Aorta (tissue), 5 donors: ENCODE measurements around the gene DGUOK. TPM values are rescaled to one million over a fixed set of nuclear protein-coding genes. Genes with fewer than 3 reads are reported as not detected.

ENCODE experiments used
- ATAC-seq: fragments of 200-7000 bp; cut with Tn5 transposase; one replicate; pipeline ENCODE4 v1.9.1; 2022; ENCODE audit warnings: moderate library complexity; ENCODE audit not compliant: low FRiP score
- DNase-seq, 2 donors: peaks; one replicate each; pipeline ENCODE4 v3.0.0-alpha.2; 2020
- H3K27ac ChIP-seq, 2 donors: one replicate each; pipeline ENCODE4 v1.5.1; 2013; ENCODE audit warnings: low read length in 2 of 2, mild to moderate bottlenecking in 2 of 2, moderate library complexity in 2 of 2, control low read depth in 1 of 2, inconsistent platforms in 1 of 2, low read depth in 1 of 2
- H3K27me3 ChIP-seq, 2 donors: one replicate each; pipeline ENCODE4 v1.6.1; 2013; ENCODE audit warnings: control low read depth in 1 of 2, low read length in 1 of 2, mild to moderate bottlenecking in 1 of 2, moderate library complexity in 1 of 2; ENCODE audit not compliant: insufficient read depth in 2 of 2, control insufficient read depth in 1 of 2
- H3K36me3 ChIP-seq, 2 donors: one replicate each; pipeline ENCODE4 v1.6.1; 2013; ENCODE audit warnings: control low read depth in 1 of 2, low read length in 1 of 2, mild to moderate bottlenecking in 1 of 2; ENCODE audit not compliant: insufficient read depth in 2 of 2, control insufficient read depth in 1 of 2
- H3K4me1 ChIP-seq, 2 donors: one replicate each; pipeline ENCODE4 v1.6.1; 2013; ENCODE audit warnings: low read length in 2 of 2, control low read depth in 1 of 2, mild to moderate bottlenecking in 1 of 2, moderate library complexity in 1 of 2; ENCODE audit not compliant: insufficient read depth in 2 of 2, control insufficient read depth in 1 of 2
- H3K4me3 ChIP-seq, 2 donors: one replicate each; pipeline ENCODE4 v1.5.1; 2013; ENCODE audit warnings: low read length in 2 of 2, control low read depth in 1 of 2, mild to moderate bottlenecking in 1 of 2
- H3K9me3 ChIP-seq: one replicate; pipeline ENCODE4 v1.6.1; 2013; ENCODE audit warnings: mild to moderate bottlenecking, low read length; ENCODE audit not compliant: control insufficient read depth
- WGBS, 2 donors: extraction: QIAGEN DNeasy Blood & Tissue Kit; methylation state at CpG; one replicate each; pipeline ENCODE4 v1.1.7; 2013; 5-methylcytosine and 5-hydroxymethylcytosine counted together
- intact Hi-C, 2 donors: fragments of 100-400 bp; cut with DNase I; formaldehyde crosslinking; loops; one replicate each; pipeline versions ENCODE4 v1.14.2 to v1.15.0; 2022
- polyA plus RNA-seq, 2 donors: library from polyadenylated mRNA; stranded (reverse); fragments of 200-250 nt; gene quantifications; one replicate each; pipeline ENCODE4 v1.2.3, GENCODE V29; 2013
- total RNA-seq, 2 donors: library from RNA; stranded (reverse); fragmentation: NEBNext Ultra II Directional; extraction: Animal tissue kit (Norgen Biotek cat#: 25700); gene quantifications; one replicate each; pipeline ENCODE4 v1.2.1, GENCODE V29; 2021
- donor health status: healthy with polysubstance abuse.
- donor health status: Bipolar disorder and iron deficiency.
- donor health status: DM: no; HTN: no; CAD: no.
- donor health status: DM: no; HTN: no; CAD: no.
- donor health status: DM: yes; HTN: yes; CAD: no.

Gene DGUOK
- total and polyA plus RNA-seq, 4 donors: 47.5 to 86.7 (median 67.7) TPM

- no peaks in the 10 kb centered on the region for H3K9me3 ChIP-seq
- H3K4me3 ChIP-seq: no peak overlapping the region
- intact Hi-C loops: no loop called here
- DNase-seq (no peak), ATAC-seq (no peak)
- no peaks in the 10 kb centered on the region for H3K4me1 ChIP-seq
- H3K36me3 ChIP-seq: no peaks in the 10 kb centered on the region
- H3K27ac ChIP-seq: peak overlapping the region in 1 of 2 donors; percentile 64
- H3K27me3 ChIP-seq: no peaks in the 10 kb centered on the region
- 67 to 79% methylated on average over 9 of the region's 9 CpGs for WGBS, 2 donors
Observed at GRCh38 chr2:73890301-73891092, 36.2 kb upstream of the DGUOK start.

GRCh38 chr2:73891276-73891901 is 35.3 kb upstream of the DGUOK start:
- no peak for ATAC-seq
- peak in 1 of 2 donors; percentile 52 for DNase-seq
- intact Hi-C loops: no loop called here
- Histone ChIP-seq H3K4me3 (no peak overlapping the region), H3K36me3 (no peaks in the 10 kb centered on the region), H3K27ac (peak overlapping the region; percentile 46 to 100), H3K9me3 (no peaks in the 10 kb centered on the region), H3K4me1 (no peaks in the 10 kb centered on the region), H3K27me3 (no peaks in the 10 kb centered on the region)
- WGBS, 2 donors: 94% methylated on average over 5 of the region's 5 CpGs

GRCh38 chr2:73892631-73893329 is 33.9 kb upstream of the DGUOK start, which contains the start of gene ACTG2:
Gene ACTG2 (plus strand): TSS chr2:73893008. CDS start chr2:73901312, 8,304 bp downstream.
- H3K4me1 ChIP-seq: no peaks in the 10 kb centered on the region
- intact Hi-C loops: loop anchor here in 1 of 2 donors (2.0 kb wide), 1 partner anchor 22 kb away; no protein-coding TSS in a partner anchor
- peak within 1 kb of the TSS; percentile 55 to 65 for H3K4me3 ChIP-seq
- H3K27ac ChIP-seq: peak within 1 kb of the TSS; percentile 96 to 100
- DNase-seq: peak; percentile 74 to 88
- WGBS, 2 donors: 4 to 10% methylated on average over 15 of the region's 15 CpGs
- no peaks in the 10 kb centered on the region for H3K36me3 ChIP-seq
- H3K9me3 ChIP-seq: no peaks in the 10 kb centered on the region
- no peaks in the 10 kb centered on the region for H3K27me3 ChIP-seq
- ATAC-seq: peak; percentile 78

GRCh38 chr2:73893764-73894474 is 32.8 kb upstream of the DGUOK start:
- intact Hi-C loops: loop anchor here in 1 of 2 donors (2.0 kb wide), 1 partner anchor 23 kb away; no protein-coding TSS in a partner anchor

GRCh38 chr2:73894475-73894850 is 32.2 kb upstream of the DGUOK start:
- peak overlapping the region; percentile 33 to 55 for H3K4me3 ChIP-seq
- H3K27ac ChIP-seq: peak overlapping the region; percentile 96 to 100
- H3K27me3 ChIP-seq: no peaks in the 10 kb centered on the region
- ATAC-seq (no peak), DNase-seq (no peak)
- intact Hi-C loops: no loop called here
- H3K36me3 ChIP-seq: no peaks in the 10 kb centered on the region
- no peaks in the 10 kb centered on the region for H3K9me3 ChIP-seq
- no peaks in the 10 kb centered on the region for H3K4me1 ChIP-seq
- 60 to 67% methylated on average over 2 of the region's 2 CpGs for WGBS, 2 donors

More at GRCh38 chr2:73893764-73894474, 32.8 kb upstream of the DGUOK start:
- Histone ChIP-seq H3K4me1 (no peaks in the 10 kb centered on the region), H3K27me3 (no peaks in the 10 kb centered on the region), H3K36me3 (no peaks in the 10 kb centered on the region), H3K4me3 (peak overlapping the region; percentile 55 to 65), H3K27ac (peak overlapping the region; percentile 96 to 100), H3K9me3 (no peaks in the 10 kb centered on the region)
- DNase-seq: peak in 1 of 2 donors; percentile 38
- WGBS, 2 donors: 28 to 51% methylated on average over 9 of the region's 9 CpGs
- no peak for ATAC-seq

GRCh38 chr2:73894877-73895276 is 31.8 kb upstream of the DGUOK start:
- WGBS, 2 donors: 18 to 20% methylated on average over 6 of the region's 6 CpGs
- ATAC-seq (no peak), DNase-seq (peak in 1 of 2 donors; percentile 76)
- peak overlapping the region; percentile 96 to 100 for H3K27ac ChIP-seq
- no peaks in the 10 kb centered on the region for H3K36me3 ChIP-seq
- no peaks in the 10 kb centered on the region for H3K27me3 ChIP-seq
- peak overlapping the region; percentile 33 to 55 for H3K4me3 ChIP-seq
- intact Hi-C loops: no loop called here
- H3K4me1 ChIP-seq: no peaks in the 10 kb centered on the region
- H3K9me3 ChIP-seq: no peaks in the 10 kb centered on the region

GRCh38 chr2:73895473-73895872 is 31.2 kb upstream of the DGUOK start:
- H3K4me1 ChIP-seq: no peaks in the 10 kb centered on the region
- H3K4me3 ChIP-seq: peak overlapping the region in 1 of 2 donors; percentile 55
- peak overlapping the region in 1 of 2 donors; percentile 100 for H3K27ac ChIP-seq
- no peaks in the 10 kb centered on the region for H3K9me3 ChIP-seq
- no peak for DNase-seq
- WGBS, 2 donors: 8 to 19% methylated on average over 9 of the region's 9 CpGs
- ATAC-seq: no peak
- H3K36me3 ChIP-seq: no peaks in the 10 kb centered on the region
- no peaks in the 10 kb centered on the region for H3K27me3 ChIP-seq
- intact Hi-C loops: no loop called here
